ENCODE measurements around the gene INHBB.

INHBB gene

GRCh38 chr2:120350801-120351320 lies 4.9 kb downstream of the INHBB start:
- Mint-ChIP-seq H3K9me3 (no peaks in the 10 kb centered on the region), H3K27me3 (peaks cover 44 to 65% of the 10 kb centered on the region in 2 donors), H3K36me3 (no peaks in the 10 kb centered on the region), H3K27ac (no peak overlapping the region), H3K4me1 (peaks cover 12 to 15% of the 10 kb centered on the region in 2 donors), H3K4me3 (no peak overlapping the region)
- DNase-seq (no peak), ATAC-seq (replicated peaks) (no peak)

GRCh38 chr2:120352696-120353590 lies 7.0 kb downstream of the INHBB start:
- peaks cover 33 to 61% of the 10 kb centered on the region in 2 donors for H3K27me3 Mint-ChIP-seq
- no peaks in the 10 kb centered on the region for H3K9me3 Mint-ChIP-seq
- H3K36me3 Mint-ChIP-seq, result no peaks in the 10 kb centered on the region
- DNase-seq (no peak), ATAC-seq (replicated peaks) (no peak)
- no peak overlapping the region for H3K4me3 Mint-ChIP-seq
- no peak overlapping the region for H3K27ac Mint-ChIP-seq
- peaks cover under 1 to 3% of the 10 kb centered on the region in 2 donors for H3K4me1 Mint-ChIP-seq

- DNase-seq (no peak), ATAC-seq (replicated peaks) (no peak)
- Mint-ChIP-seq H3K27ac (no peak overlapping the region), H3K36me3 (no peaks in the 10 kb centered on the region), H3K27me3 (peaks cover 31 to 58% of the 10 kb centered on the region in 2 donors), H3K4me1 (peaks cover 0 to 3% of the 10 kb centered on the region in 2 donors), H3K4me3 (no peak overlapping the region), H3K9me3 (no peaks in the 10 kb centered on the region)
Observed at GRCh38 chr2:120353591-120353898, 7.6 kb downstream of the INHBB start.

GRCh38 chr2:120353931-120354330 lies 8.0 kb downstream of the INHBB start:
- Mint-ChIP-seq H3K9me3 (no peaks in the 10 kb centered on the region), H3K27ac (no peak overlapping the region), H3K27me3 (peaks cover 27 to 54% of the 10 kb centered on the region in 2 donors), H3K4me1 (peaks cover 0 to 3% of the 10 kb centered on the region in 2 donors), H3K4me3 (no peak overlapping the region), H3K36me3 (no peaks in the 10 kb centered on the region)
- DNase-seq, result no peak
- no peak for ATAC-seq (replicated peaks)

- Mint-ChIP-seq H3K27me3 (peaks cover 24 to 48% of the 10 kb centered on the region in 2 donors), H3K4me1 (peaks cover 0 to 3% of the 10 kb centered on the region in 2 donors), H3K9me3 (no peaks in the 10 kb centered on the region), H3K4me3 (no peak overlapping the region), H3K36me3 (no peaks in the 10 kb centered on the region), H3K27ac (no peak overlapping the region)
- DNase-seq (no peak), ATAC-seq (replicated peaks) (peak in 1 of 2 donors; percentile 6)
Observed at GRCh38 chr2:120354467-120354866, 8.5 kb downstream of the INHBB start.

GRCh38 chr2:120354935-120355779 lies 9.2 kb downstream of the INHBB start:
- no peak for ATAC-seq (replicated peaks)
- Mint-ChIP-seq H3K4me3 (no peak overlapping the region), H3K27ac (no peak overlapping the region), H3K9me3 (no peaks in the 10 kb centered on the region), H3K4me1 (peaks cover 0 to 3% of the 10 kb centered on the region in 2 donors), H3K36me3 (no peaks in the 10 kb centered on the region), H3K27me3 (peaks cover 23 to 48% of the 10 kb centered on the region in 2 donors)
- no peak for DNase-seq

GRCh38 chr2:120355780-120356266 lies 9.9 kb downstream of the INHBB start:
- peaks cover 0 to 3% of the 10 kb centered on the region in 2 donors for H3K4me1 Mint-ChIP-seq
- no peak overlapping the region for H3K27ac Mint-ChIP-seq
- DNase-seq, result no peak
- peaks cover 17 to 42% of the 10 kb centered on the region in 2 donors for H3K27me3 Mint-ChIP-seq
- H3K4me3 Mint-ChIP-seq, result no peak overlapping the region
- ATAC-seq (replicated peaks), result no peak
- H3K36me3 Mint-ChIP-seq, result no peaks in the 10 kb centered on the region
- no peaks in the 10 kb centered on the region for H3K9me3 Mint-ChIP-seq

- Mint-ChIP-seq H3K27me3 (peaks cover 12 to 29% of the 10 kb centered on the region in 2 donors), H3K27ac (no peak overlapping the region)
Observed at GRCh38 chr2:120357768-120358167, 11.8 kb downstream of the INHBB start.

GRCh38 chr2:120358734-120359465 lies 13.0 kb downstream of the INHBB start:
- Mint-ChIP-seq H3K27me3 (peaks cover 17 to 21% of the 10 kb centered on the region in 2 donors), H3K4me1 (peaks cover 0 to 3% of the 10 kb centered on the region in 2 donors), H3K36me3 (no peaks in the 10 kb centered on the region), H3K27ac (no peak overlapping the region), H3K4me3 (no peak overlapping the region), H3K9me3 (no peaks in the 10 kb centered on the region)
- no peak for DNase-seq
- no peak for ATAC-seq (replicated peaks)

More at GRCh38 chr2:120357768-120358167, 11.8 kb downstream of the INHBB start:
- Mint-ChIP-seq H3K4me1 (peaks cover 0 to 3% of the 10 kb centered on the region in 2 donors), H3K4me3 (no peak overlapping the region), H3K9me3 (no peaks in the 10 kb centered on the region), H3K36me3 (no peaks in the 10 kb centered on the region)
- DNase-seq (no peak), ATAC-seq (replicated peaks) (no peak)

- ATAC-seq (replicated peaks) (no peak), DNase-seq (no peak)
- H3K4me1 Mint-ChIP-seq, result no peaks in the 10 kb centered on the region
- H3K36me3 Mint-ChIP-seq, result no peaks in the 10 kb centered on the region
- peaks cover 17 to 23% of the 10 kb centered on the region in 2 donors for H3K27me3 Mint-ChIP-seq
- no peak overlapping the region for H3K27ac Mint-ChIP-seq
- H3K4me3 Mint-ChIP-seq, result no peak overlapping the region
- no peaks in the 10 kb centered on the region for H3K9me3 Mint-ChIP-seq
Observed at GRCh38 chr2:120360307-120360855, 14.4 kb downstream of the INHBB start.

GRCh38 chr2:120362926-120363325 lies 17.0 kb downstream of the INHBB start:
- Mint-ChIP-seq H3K27ac (no peak overlapping the region), H3K36me3 (no peaks in the 10 kb centered on the region), H3K9me3 (no peaks in the 10 kb centered on the region), H3K27me3 (peaks cover 25 to 29% of the 10 kb centered on the region in 2 donors), H3K4me1 (no peaks in the 10 kb centered on the region), H3K4me3 (no peak overlapping the region)
- ATAC-seq (replicated peaks) (no peak), DNase-seq (no peak)

GRCh38 chr2:120365236-120365793 lies 19.4 kb downstream of the INHBB start:
- H3K4me3 Mint-ChIP-seq, result no peak overlapping the region
- no peaks in the 10 kb centered on the region for H3K36me3 Mint-ChIP-seq
- no peaks in the 10 kb centered on the region for H3K4me1 Mint-ChIP-seq
- DNase-seq (no peak), ATAC-seq (replicated peaks) (no peak)
- H3K27me3 Mint-ChIP-seq, result peaks cover 15 to 19% of the 10 kb centered on the region in 2 donors
- H3K27ac Mint-ChIP-seq, result no peak overlapping the region
- H3K9me3 Mint-ChIP-seq, result no peaks in the 10 kb centered on the region

GRCh38 chr2:120366698-120367097 lies 20.8 kb downstream of the INHBB start:
- H3K9me3 Mint-ChIP-seq, result no peaks in the 10 kb centered on the region
- no peak for DNase-seq

More at GRCh38 chr2:120366698-120367097, 20.8 kb downstream of the INHBB start:
- no peak for ATAC-seq (replicated peaks)
- Mint-ChIP-seq H3K4me3 (no peak overlapping the region), H3K4me1 (no peaks in the 10 kb centered on the region), H3K27ac (peak overlapping the region; percentile 82), H3K36me3 (no peaks in the 10 kb centered on the region), H3K27me3 (peaks cover 19 to 22% of the 10 kb centered on the region in 2 donors)

All from stimulated activated naive B cell treated with anti-CD40 and anti-IgM and Interleukin-4, amounts not matched to agents 10 μg/mL and 1 μg/mL and 100 μg/mL, for 72 hours (primary cell).